ENCODE measurements around the gene TPST2. TPM values are rescaled to one million over a fixed set of nuclear protein-coding genes. Genes with fewer than 3 reads are reported as not detected.

The TPST2 gene
- total and polyA plus RNA-seq, 7 experiments from 2014 or later: 14.4 to 44.8 (median 20.6) TPM

- H3K27ac ChIP-seq (ENCODE audit: low read depth, low read length): no peak overlapping the region
- no peak overlapping the region for H3K4me3 ChIP-seq (ENCODE audit: low read length)
- ATAC-seq: no peak
- Mint-ChIP-seq H3K27me3 (no peaks in the 10 kb centered on the region), H3K36me3 (peaks cover 8 to 12% (median 10%) of the 10 kb centered on the region in 5 donors), H3K9me3 (no peaks in the 10 kb centered on the region), H3K4me3 (peak overlapping the region in 8 of 10 donors; percentile 96 to 100 (median 99)), H3K27ac (peak overlapping the region in 3 of 9 donors; percentile 31 to 99 (median 97)), H3K4me1 (peaks cover 27 to 52% (median 50%) of the 10 kb centered on the region in 7 donors)
- H3K9me3 ChIP-seq (ENCODE audit: control insufficient read depth in 2 of 3, low read length in 3 of 3): no peaks in the 10 kb centered on the region
- no peaks in the 10 kb centered on the region for H3K27me3 ChIP-seq (ENCODE audit: control insufficient read depth in 2 of 2, insufficient read depth in 2 of 2, low read length in 2 of 2)
- no peak for DNase-seq
- ChIA-PET CTCF (no interaction called here), POLR2A (interaction anchor here (3.9 kb wide), 1 partner anchor 30 kb away, joined by 47 read pairs; the partner anchor contains the start of genes HPS4 and SRRD)
- H3K36me3 ChIP-seq (ENCODE audit: control insufficient read depth in 2 of 3, insufficient read depth in 3 of 3, low read length in 3 of 3): peaks cover 7 to 22% (median 13%) of the 10 kb centered on the region in 3 experiments
- intact Hi-C loops (cut with micrococcal nuclease): loop anchor here (2.0 to 10.0 kb wide), 2 partner anchors 77 to 89 kb away; partner anchors contain the start of genes TPST2 (in 2 of the 2) and ASPHD2 (in 1 of the 2)
- peaks cover 9 to 23% of the 10 kb centered on the region in 2 donors for H3K4me1 ChIP-seq (ENCODE audit: control insufficient read depth in 2 of 2, insufficient read depth in 2 of 2, low read length in 2 of 2)
Observed at GRCh38 chr22:26513838-26514237, 76.1 kb downstream of the TPST2 start.

GRCh38 chr22:26512149-26512793 lies 77.7 kb downstream of the TPST2 start, which contains the start of gene TFIP11:
TFIP11 (minus strand) TSS chr22:26512473; CDS start chr22:26510272, 2,201 bp downstream.
- H3K4me1 ChIP-seq (ENCODE audit: control insufficient read depth in 2 of 2, insufficient read depth in 2 of 2, low read length in 2 of 2): peaks cover 9 to 23% of the 10 kb centered on the region in 2 donors
- ATAC-seq: peak; percentile 97
- DNase-seq: peak; percentile 80 to 93 (median 84)
- H3K36me3 ChIP-seq (ENCODE audit: control insufficient read depth in 2 of 3, insufficient read depth in 3 of 3, low read length in 3 of 3): peaks cover 12 to 34% (median 20%) of the 10 kb centered on the region in 3 experiments
- intact Hi-C loops (cut with micrococcal nuclease): loop anchor here (1.0 to 10.0 kb wide), 7 partner anchors 9 to 160 kb away; partner anchors contain the start of genes ASPHD2 (in 2 of the 2), HPS4 (in 2 of the 2), SRRD (in 2 of the 2) and TPST2 (in 2 of the 2)
- Mint-ChIP-seq H3K27me3 (no peaks in the 10 kb centered on the region), H3K9me3 (no peaks in the 10 kb centered on the region), H3K4me1 (peaks cover 29 to 52% (median 50%) of the 10 kb centered on the region in 7 donors), H3K36me3 (peaks cover 8 to 14% (median 10%) of the 10 kb centered on the region in 5 donors), H3K27ac (peak within 1 kb of the TSS; percentile 96 to 100 (median 99)), H3K4me3 (peak within 1 kb of the TSS; percentile 96 to 100 (median 99))
- H3K4me3 ChIP-seq (ENCODE audit: low read length): peak within 1 kb of the TSS; percentile 89
- H3K27ac ChIP-seq (ENCODE audit: low read depth, low read length): peak within 1 kb of the TSS; percentile 96
- CTCF ChIA-PET: no interaction called here
- POLR2A ChIA-PET: interaction anchor here (0.5 to 3.9 kb wide), 11 partner anchors 9 to 161 kb away, joined by 3 to 47 read pairs (median 3); partner anchors contain the start of genes HPS4 and SRRD
- no peaks in the 10 kb centered on the region for H3K9me3 ChIP-seq (ENCODE audit: control insufficient read depth in 2 of 3, low read length in 3 of 3)
- no peaks in the 10 kb centered on the region for H3K27me3 ChIP-seq (ENCODE audit: control insufficient read depth in 2 of 2, insufficient read depth in 2 of 2, low read length in 2 of 2)

GRCh38 chr22:26508148-26508547 lies 81.8 kb downstream of the TPST2 start:
- Mint-ChIP-seq H3K36me3 (peaks cover 8 to 36% (median 33%) of the 10 kb centered on the region in 5 donors), H3K4me3 (no peak overlapping the region), H3K9me3 (no peaks in the 10 kb centered on the region), H3K27me3 (no peaks in the 10 kb centered on the region), H3K27ac (no peak overlapping the region), H3K4me1 (peaks cover 32 to 59% (median 53%) of the 10 kb centered on the region in 7 donors)
- no peak for ATAC-seq
- intact Hi-C loops (cut with micrococcal nuclease): no loop called here
- H3K27me3 ChIP-seq (ENCODE audit: control insufficient read depth in 2 of 2, insufficient read depth in 2 of 2, low read length in 2 of 2): no peaks in the 10 kb centered on the region
- no peak overlapping the region for H3K27ac ChIP-seq (ENCODE audit: low read depth, low read length)
- CTCF ChIA-PET: interaction anchor here (0.6 kb wide), 1 partner anchor 1706 kb away, joined by 3 read pairs; no protein-coding TSS in a partner anchor
- H3K4me3 ChIP-seq (ENCODE audit: low read length): no peak overlapping the region
- POLR2A ChIA-PET: interaction anchor here (0.5 to 2.0 kb wide), 3 partner anchors 24 to 157 kb away, joined by 3 to 10 read pairs (median 3); partner anchors contain the start of genes HPS4 and SRRD
- H3K4me1 ChIP-seq (ENCODE audit: control insufficient read depth in 2 of 2, insufficient read depth in 2 of 2, low read length in 2 of 2): peaks cover 17 to 35% of the 10 kb centered on the region in 2 donors
- peaks cover 27 to 71% (median 47%) of the 10 kb centered on the region in 3 experiments for H3K36me3 ChIP-seq (ENCODE audit: control insufficient read depth in 2 of 3, insufficient read depth in 3 of 3, low read length in 3 of 3)
- H3K9me3 ChIP-seq (ENCODE audit: control insufficient read depth in 2 of 3, low read length in 3 of 3): no peaks in the 10 kb centered on the region
- DNase-seq: no peak

GRCh38 chr22:26503758-26504157 lies 86.2 kb downstream of the TPST2 start:
- intact Hi-C loops (cut with micrococcal nuclease): loop anchor here (1.0 to 2.0 kb wide), 4 partner anchors 9 to 169 kb away; partner anchors contain the start of genes TFIP11 (in 1 of the 2) and TPST2 (in 1 of the 2)
- Histone ChIP-seq H3K4me1 (ENCODE audit: control insufficient read depth in 2 of 2, insufficient read depth in 2 of 2, low read length in 2 of 2) (peaks cover 13 to 20% of the 10 kb centered on the region in 2 donors), H3K27ac (ENCODE audit: low read depth, low read length) (peak overlapping the region; percentile 32), H3K4me3 (ENCODE audit: low read length) (no peak overlapping the region), H3K9me3 (ENCODE audit: control insufficient read depth in 2 of 3, low read length in 3 of 3) (no peaks in the 10 kb centered on the region), H3K27me3 (ENCODE audit: control insufficient read depth in 2 of 2, insufficient read depth in 2 of 2, low read length in 2 of 2) (no peaks in the 10 kb centered on the region), H3K36me3 (ENCODE audit: control insufficient read depth in 2 of 3, insufficient read depth in 3 of 3, low read length in 3 of 3) (peaks cover 40 to 90% (median 62%) of the 10 kb centered on the region in 3 experiments)
- no peaks in the 10 kb centered on the region for H3K9me3 Mint-ChIP-seq
- ChIA-PET CTCF (interaction anchor here (1.1 to 3.7 kb wide), 3 partner anchors 23 to 161 kb away, joined by 3 to 20 read pairs (median 6); no protein-coding TSS in a partner anchor), POLR2A (interaction anchor here (0.9 to 4.3 kb wide), 3 partner anchors 9 to 140 kb away, joined by 4 to 30 read pairs (median 8); partner anchors contain the start of genes HPS4, SRRD and TFIP11)
- H3K27ac Mint-ChIP-seq: peak overlapping the region in 8 of 9 donors; percentile 39 to 87 (median 70)
- H3K27me3 Mint-ChIP-seq: no peaks in the 10 kb centered on the region
- peaks cover 7 to 51% (median 39%) of the 10 kb centered on the region in 5 donors for H3K36me3 Mint-ChIP-seq
- DNase-seq (no peak), ATAC-seq (no peak)
- H3K4me3 Mint-ChIP-seq: peak overlapping the region in 6 of 10 donors; percentile 17 to 76 (median 62)
- peaks cover 17 to 30% (median 25%) of the 10 kb centered on the region in 7 donors for H3K4me1 Mint-ChIP-seq

- ChIA-PET CTCF (interaction anchor here (0.7 to 3.7 kb wide), 7 partner anchors 9 to 162 kb away, joined by 3 to 20 read pairs (median 4); no protein-coding TSS in a partner anchor), POLR2A (interaction anchor here (0.7 to 4.3 kb wide), 5 partner anchors 10 to 170 kb away, joined by 3 to 30 read pairs (median 4); partner anchors contain the start of genes HPS4, SRRD and TFIP11)
- DNase-seq (peak; percentile 15 to 60 (median 45)), ATAC-seq (peak; percentile 95)
- Histone ChIP-seq H3K36me3 (ENCODE audit: control insufficient read depth in 2 of 3, insufficient read depth in 3 of 3, low read length in 3 of 3) (peaks cover 39 to 88% (median 58%) of the 10 kb centered on the region in 3 experiments), H3K4me3 (ENCODE audit: low read length) (no peak overlapping the region), H3K9me3 (ENCODE audit: control insufficient read depth in 2 of 3, low read length in 3 of 3) (no peaks in the 10 kb centered on the region), H3K27ac (ENCODE audit: low read depth, low read length) (peak overlapping the region; percentile 32), H3K4me1 (ENCODE audit: control insufficient read depth in 2 of 2, insufficient read depth in 2 of 2, low read length in 2 of 2) (peaks cover 13 to 20% of the 10 kb centered on the region in 2 donors), H3K27me3 (ENCODE audit: control insufficient read depth in 2 of 2, insufficient read depth in 2 of 2, low read length in 2 of 2) (no peaks in the 10 kb centered on the region)
- H3K36me3 Mint-ChIP-seq: peaks cover 7 to 55% (median 39%) of the 10 kb centered on the region in 5 donors
- no peaks in the 10 kb centered on the region for H3K27me3 Mint-ChIP-seq
- H3K4me3 Mint-ChIP-seq: peak overlapping the region; percentile 28 to 76 (median 58)
- no peaks in the 10 kb centered on the region for H3K9me3 Mint-ChIP-seq
- intact Hi-C loops (cut with micrococcal nuclease): loop anchor here (1.0 to 2.0 kb wide), 4 partner anchors 9 to 170 kb away; partner anchors contain the start of genes TFIP11 (in 1 of the 2) and TPST2 (in 1 of the 2)
- peaks cover 16 to 30% (median 25%) of the 10 kb centered on the region in 7 donors for H3K4me1 Mint-ChIP-seq
- peak overlapping the region; percentile 28 to 87 (median 65) for H3K27ac Mint-ChIP-seq
Observed at GRCh38 chr22:26502688-26503561, 87.0 kb downstream of the TPST2 start.

All from naive thymus-derived CD4-positive, alpha-beta T cell (primary cell).